H54 (cell line): Measurements from ENCODE around the gene HHIPL2.

Experiments used
- DNase-seq: peaks from one replicate; pipeline ENCODE4 v3.0.0; 2011; ENCODE audit warnings: low spot score, mixed read lengths; ENCODE audit not compliant: insufficient read length
- FAIRE-seq: peaks from 3 replicates; lab custom pipeline; 2011; peaks lifted over from hg19 to GRCh38; lab: Jason Lieb, UNC
- POLR2A ChIP-seq: IDR thresholded peaks from 2 replicates; pipeline ENCODE4 v1.6.1; 2011; ENCODE audit warnings: low read depth, mild to moderate bottlenecking, low read length

Gene HHIPL2

GRCh38 chr1:222555992-222556615 lies 8.2 kb upstream of the HHIPL2 start:
- FAIRE-seq (no peak), DNase-seq (no peak)
- TF ChIP-seq POLR2A = no peak

DNA sequence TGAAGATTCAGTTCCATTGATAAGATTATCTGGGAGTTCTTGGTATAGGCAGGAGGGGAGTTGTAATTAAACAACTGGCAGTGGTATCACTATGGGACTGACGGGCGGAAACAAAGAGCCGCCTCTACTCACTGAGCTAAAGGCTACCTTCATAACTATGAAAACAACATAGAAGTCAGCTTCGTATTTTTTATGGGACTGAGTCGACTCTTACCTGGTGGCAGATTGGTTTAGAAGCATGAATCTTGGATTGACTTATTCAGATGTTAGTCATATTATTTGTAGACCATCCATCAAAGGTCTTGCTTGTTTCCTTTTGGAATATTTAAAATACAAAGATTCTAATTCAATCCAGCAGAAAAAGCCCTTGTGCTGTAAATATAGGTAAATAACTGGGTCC lies 6.3 kb upstream of the HHIPL2 start:
- FAIRE-seq (no peak), DNase-seq (no peak)

GRCh38 chr1:222552882-222553281 lies 5.0 kb upstream of the HHIPL2 start:
- FAIRE-seq (no peak), DNase-seq (no peak)
- TF ChIP-seq POLR2A = no peak

More for the DNA sequence above, 6.3 kb upstream of the HHIPL2 start:
- no peak for TF ChIP-seq POLR2A

DNA sequence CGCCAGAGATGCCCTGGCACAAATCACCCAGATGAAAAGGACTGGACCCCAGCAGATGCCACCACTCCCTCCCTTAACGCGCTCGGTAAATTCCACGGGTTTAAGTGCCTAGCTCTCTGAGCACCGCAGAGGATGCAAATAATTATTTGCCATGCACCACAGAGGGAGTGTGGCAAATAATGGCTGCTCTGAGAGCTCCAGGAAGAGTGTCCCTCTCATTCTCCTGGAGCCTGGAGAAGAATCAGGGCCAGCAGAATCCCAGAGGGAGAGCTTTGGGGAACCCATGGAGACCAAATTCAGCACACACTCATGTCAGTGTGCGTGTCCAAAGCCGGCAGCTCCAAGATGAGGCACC lies 667 bp downstream of the HHIPL2 start:
- DNase-seq (peak; percentile 13), FAIRE-seq (no peak)
- no peak for TF ChIP-seq POLR2A

- DNase-seq (peak; percentile 79), FAIRE-seq (peak; percentile 15)
- TF ChIP-seq POLR2A = no peak
These were observed 1.2 kb downstream of the HHIPL2 start for GRCh38 chr1:222546548-222547259.

DNA sequence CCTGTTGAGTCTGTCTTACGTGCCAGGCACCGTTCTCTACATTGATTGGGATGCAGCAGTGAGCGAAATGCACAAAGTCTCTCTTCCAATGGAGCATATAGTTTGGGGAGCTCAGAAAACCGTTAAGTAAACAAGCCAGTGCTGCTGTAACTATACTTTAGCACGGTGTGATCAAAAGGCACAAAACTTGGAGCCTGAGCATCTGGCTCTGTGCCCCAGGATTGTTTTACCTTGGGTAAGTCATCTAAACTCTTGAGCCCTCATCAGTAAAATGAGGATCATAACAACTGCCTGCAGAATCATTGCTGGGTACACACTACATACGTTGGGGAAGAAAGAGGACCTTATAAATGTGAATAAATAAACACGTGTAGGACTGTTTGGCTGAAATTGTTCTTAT lies 1.8 kb downstream of the HHIPL2 start:
- FAIRE-seq (no peak), DNase-seq (no peak)
- TF ChIP-seq POLR2A = no peak

DNA sequence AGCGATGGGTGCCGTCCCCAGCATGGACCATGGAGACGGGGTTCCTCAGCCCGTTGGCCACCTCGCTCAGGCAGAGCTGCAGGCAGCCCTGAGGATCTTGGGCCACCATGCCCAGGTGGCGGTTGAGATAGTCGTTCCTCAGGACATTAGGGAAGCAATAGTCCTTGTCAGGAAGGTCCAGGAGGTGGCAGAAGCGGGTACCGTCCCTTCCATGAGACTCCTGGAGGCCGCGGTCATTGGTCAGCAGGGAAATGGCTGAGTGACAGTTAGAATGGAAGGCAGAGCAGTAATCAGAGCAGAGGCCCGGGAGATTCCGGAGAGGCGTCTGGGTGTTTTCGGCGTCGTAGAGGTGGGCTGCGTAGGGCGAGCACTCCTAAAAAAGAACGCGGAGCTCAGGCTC lies 4.1 kb downstream of the HHIPL2 start:
- no peak for TF ChIP-seq POLR2A
- DNase-seq = no peak
- no peak for FAIRE-seq

DNA sequence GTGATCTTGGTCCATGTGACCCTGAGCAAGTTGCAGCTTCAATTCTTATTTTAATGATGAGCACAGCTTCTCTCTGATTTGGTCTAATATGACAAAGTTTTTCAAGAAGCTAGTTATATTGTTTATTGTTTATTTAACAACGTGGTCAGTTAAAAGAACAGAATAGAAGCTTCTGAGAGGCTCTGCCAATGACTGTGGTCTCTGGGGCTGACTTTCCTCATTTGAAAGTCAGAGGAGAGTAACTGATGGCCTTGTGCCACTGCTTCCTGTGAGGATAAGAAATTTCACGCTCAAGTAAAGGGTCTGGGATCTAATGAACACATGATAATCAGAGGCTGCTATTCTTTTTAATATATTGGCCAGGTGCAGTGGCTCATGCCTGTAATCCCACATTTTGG lies 7.3 kb downstream of the HHIPL2 start:
- DNase-seq = no peak
- TF ChIP-seq POLR2A = no peak
- FAIRE-seq = no peak

DNA sequence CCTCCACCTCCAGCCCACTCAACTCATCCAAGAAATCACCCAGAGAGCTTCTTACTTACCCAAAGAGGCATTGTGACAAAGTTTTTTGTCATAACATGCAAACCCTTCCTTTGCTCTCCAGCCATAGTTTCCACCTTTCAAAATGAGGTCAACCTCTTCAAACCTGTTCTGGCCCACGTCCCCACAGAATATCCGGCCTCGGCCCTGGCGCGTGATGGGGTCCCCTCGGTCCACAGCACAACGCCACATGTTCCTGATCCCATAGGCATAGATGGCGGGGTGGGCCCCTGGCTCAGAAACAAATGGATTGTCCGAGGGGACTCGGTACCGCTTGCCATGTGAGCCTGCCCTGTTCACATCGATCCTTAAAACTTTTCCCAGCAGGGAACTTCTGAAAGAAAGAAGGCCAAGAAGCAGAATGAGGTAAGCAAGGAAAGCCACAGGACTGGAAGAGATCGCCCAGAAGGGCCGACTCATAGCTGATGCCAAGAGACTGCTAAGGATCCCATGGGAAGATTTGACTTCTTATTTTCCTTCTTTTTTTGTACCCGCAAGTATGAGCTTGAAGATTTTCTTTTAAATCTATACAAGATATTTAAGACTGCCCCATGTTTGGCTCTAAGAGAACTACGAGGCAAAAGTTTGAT lies 7.8 kb downstream of the HHIPL2 start:
- DNase-seq (no peak), FAIRE-seq (no peak)
- TF ChIP-seq POLR2A = no peak

DNA sequence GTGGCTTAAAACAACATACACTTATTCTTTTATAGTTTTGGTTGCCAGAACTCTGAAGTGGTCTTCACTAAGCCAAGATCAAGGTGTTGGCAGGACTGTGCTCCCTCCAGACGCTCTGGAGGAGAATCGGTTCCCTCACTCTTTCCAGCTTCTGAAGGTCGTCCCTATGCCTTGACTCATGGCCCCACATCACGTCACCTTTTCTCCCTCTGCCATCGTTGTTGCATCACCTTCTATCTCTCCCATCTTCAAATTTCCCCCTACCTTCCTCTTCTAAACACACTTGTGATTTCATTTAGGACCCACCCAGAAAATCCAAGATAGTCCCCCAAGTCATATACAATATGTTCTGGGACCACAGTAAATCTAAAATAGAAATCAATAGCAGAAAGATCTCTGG lies 12.4 kb downstream of the HHIPL2 start:
- no peak for DNase-seq
- TF ChIP-seq POLR2A = no peak
- no peak for FAIRE-seq

DNA sequence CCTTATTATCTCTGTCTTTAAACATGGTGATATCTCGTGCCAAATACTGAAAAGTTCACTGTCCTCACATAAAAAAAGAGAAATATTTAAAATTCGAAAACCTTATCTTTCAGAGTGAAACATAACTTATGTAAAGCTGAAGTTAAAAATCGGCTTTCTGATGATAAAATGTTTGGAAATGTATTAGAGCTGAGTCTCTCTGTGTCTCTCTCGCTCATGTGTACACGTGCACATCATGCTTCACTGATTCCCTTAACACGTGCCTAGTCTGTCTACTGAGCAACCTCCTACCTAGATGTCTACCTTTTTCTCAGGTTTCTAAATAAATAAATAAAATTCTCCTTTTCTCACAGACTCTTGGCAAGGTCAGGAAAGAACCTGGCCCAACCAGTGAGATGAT lies 17.1 kb downstream of the HHIPL2 start:
- no peak for DNase-seq
- no peak for FAIRE-seq
- TF ChIP-seq POLR2A = no peak

- FAIRE-seq = no peak
- no peak for DNase-seq
These were observed 18.0 kb downstream of the HHIPL2 start for GRCh38 chr1:222529916-222530315.

DNA sequence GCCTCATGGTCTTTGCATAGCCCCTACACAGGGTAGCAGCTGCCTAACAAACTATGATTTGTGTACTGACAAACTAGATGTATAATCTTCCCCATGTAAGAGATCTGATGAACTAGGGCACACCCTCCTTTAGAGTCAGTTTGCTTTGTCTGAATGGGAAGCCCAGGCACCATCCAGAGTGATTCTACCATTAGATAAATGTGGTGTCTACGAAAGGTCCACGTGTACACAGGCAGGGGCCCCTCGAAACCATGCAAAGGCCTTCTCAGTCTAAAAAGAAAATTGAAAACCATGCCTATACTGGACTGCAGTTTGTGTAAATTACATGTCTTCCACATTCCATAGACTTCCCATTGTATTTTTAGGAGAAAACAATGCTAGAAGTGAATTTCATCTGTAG lies 18.7 kb downstream of the HHIPL2 start:
- no peak for TF ChIP-seq POLR2A
- FAIRE-seq (no peak), DNase-seq (no peak)

More at GRCh38 chr1:222529916-222530315, 18.0 kb downstream of the HHIPL2 start:
- TF ChIP-seq POLR2A = no peak

DNA sequence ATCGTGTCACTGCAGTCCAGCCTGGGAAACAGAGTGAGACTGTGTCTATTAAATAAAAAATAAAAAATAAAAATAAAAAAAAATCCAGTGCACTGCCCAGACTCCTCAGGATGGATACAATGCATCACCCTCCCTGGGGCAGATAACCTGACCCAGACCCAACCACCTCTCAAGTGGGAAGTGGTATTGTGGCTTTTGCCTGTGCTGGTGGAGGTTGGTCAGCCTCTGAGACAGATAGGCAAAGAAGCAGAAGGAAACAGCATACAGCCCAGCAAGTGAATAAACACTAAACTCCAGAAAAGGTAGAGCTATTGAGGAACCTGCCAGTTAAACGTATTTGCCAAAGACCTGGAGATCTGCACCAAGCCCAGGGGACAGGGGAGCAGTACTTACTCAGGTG lies 22.0 kb downstream of the HHIPL2 start:
- FAIRE-seq (no peak), DNase-seq (no peak)
- no peak for TF ChIP-seq POLR2A
